ENCODE data around the gene PIK3CD.

The PIK3CD gene

DNA sequence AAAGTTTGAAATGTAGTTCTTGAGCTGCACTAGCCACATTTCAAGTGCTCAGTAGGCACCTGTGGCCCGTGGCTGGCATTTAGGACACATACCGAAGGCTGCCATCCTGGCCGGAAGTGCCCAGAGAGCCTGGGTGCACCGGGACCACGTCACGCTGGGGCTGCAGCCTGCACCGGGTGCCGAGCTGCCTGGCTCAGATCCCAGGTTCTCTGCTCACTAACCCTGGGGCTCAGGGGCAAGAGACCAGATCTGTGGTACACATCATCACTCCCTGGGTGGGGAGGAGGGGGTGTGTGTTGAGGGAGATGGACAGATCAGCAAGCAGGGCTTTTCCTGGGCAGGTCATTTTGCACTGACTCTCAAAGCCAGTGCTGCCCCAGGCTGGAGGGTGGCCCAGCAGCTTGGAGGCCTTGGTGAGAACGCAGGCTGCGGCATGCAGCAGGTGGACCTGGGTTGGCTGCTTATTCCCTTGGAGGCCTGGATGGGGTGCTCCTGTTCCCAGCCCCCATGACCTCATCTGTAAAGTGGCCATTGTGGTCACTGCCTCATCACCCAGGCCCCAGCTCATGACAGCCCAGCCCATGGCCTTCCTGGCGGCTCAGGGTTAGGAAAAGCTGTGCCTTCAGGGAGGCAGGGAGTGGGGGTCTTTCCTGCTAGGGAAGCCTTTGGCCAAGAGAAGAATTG is 39.2 kb upstream of the PIK3CD start:
- no peak overlapping the region for H3K27ac ChIP-seq (ENCODE audit: low read depth, low read length)
- no peaks in the 10 kb centered on the region for H4K20me1 ChIP-seq (ENCODE audit: control insufficient read depth, insufficient read depth, low read depth, low read length)
- no peaks in the 10 kb centered on the region for H3K27me3 ChIP-seq (ENCODE audit: control insufficient read depth, low read length)
- H3K4me2 ChIP-seq (ENCODE audit: low read length), result no peak overlapping the region
- no peaks in the 10 kb centered on the region for H3K79me2 ChIP-seq (ENCODE audit: control insufficient read depth, low read length)
- no peak overlapping the region for H3K4me3 ChIP-seq (ENCODE audit: low read length)
- H3K9me2 ChIP-seq (replicated peaks; ENCODE audit: control insufficient read depth, low read length), result no peaks in the 10 kb centered on the region
- no peaks in the 10 kb centered on the region for H3K4me1 ChIP-seq (ENCODE audit: control insufficient read depth, low read length)
- no peak for TF ChIP-seq EZH2phosphoT487 (IDR thresholded peaks at IDR 0.05; ENCODE audit: borderline replicate concordance, low read length)
- TF ChIP-seq, protein P1, sequence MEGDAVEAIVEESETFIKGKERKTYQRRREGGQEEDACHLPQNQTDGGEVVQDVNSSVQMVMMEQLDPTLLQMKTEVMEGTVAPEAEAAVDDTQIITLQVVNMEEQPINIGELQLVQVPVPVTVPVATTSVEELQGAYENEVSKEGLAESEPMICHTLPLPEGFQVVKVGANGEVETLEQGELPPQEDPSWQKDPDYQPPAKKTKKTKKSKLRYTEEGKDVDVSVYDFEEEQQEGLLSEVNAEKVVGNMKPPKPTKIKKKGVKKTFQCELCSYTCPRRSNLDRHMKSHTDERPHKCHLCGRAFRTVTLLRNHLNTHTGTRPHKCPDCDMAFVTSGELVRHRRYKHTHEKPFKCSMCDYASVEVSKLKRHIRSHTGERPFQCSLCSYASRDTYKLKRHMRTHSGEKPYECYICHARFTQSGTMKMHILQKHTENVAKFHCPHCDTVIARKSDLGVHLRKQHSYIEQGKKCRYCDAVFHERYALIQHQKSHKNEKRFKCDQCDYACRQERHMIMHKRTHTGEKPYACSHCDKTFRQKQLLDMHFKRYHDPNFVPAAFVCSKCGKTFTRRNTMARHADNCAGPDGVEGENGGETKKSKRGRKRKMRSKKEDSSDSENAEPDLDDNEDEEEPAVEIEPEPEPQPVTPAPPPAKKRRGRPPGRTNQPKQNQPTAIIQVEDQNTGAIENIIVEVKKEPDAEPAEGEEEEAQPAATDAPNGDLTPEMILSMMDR (IDR thresholded peaks at IDR 0.05; ENCODE audit: low read depth, low read length, poor library complexity, severe bottlenecking), result no peak
- H3F3A ChIP-seq (ENCODE audit: control insufficient read depth, insufficient read depth), result no peaks in the 10 kb centered on the region
- H3K9me3 ChIP-seq (ENCODE audit: control insufficient read depth, insufficient read depth, low read length), result no peaks in the 10 kb centered on the region
- H3K36me3 ChIP-seq (ENCODE audit: control insufficient read depth, low read length), result peaks cover 25% of the 10 kb centered on the region

DNA sequence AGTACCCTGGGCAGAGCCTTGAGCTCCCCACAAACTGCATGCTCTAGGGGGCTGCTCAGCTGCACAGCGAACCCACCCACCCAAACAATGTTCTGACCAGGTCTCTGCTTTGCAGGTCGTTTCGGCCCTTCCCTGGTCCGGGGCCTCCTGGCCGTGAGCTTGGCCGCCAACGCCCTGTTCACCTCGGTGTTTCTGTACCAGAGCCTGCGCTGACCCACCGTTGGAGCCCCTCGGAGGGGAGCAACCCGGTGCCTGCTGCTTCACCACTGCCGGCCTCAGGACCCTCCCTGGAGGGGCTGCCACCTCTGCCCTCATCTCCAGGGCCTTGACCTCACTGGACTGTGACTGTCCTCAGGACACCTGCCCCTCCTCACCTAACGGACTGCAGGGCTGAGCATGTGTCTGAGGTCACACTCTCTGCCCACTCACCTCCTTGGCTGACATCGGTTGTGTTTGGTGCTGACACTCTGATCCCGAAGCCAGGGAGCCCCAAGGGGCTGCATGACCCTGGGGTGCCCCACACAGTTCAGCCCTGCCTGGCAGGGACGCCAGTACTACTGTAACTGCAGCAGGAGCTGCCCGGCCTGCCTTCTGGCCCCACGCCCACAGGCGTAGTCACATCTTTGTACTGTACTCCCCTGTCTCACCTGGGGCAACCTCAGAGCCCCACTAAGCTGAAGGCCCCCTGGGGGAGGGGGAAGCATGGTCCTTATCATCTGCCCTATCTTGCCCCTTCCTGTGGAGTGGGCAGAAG is 38.5 kb upstream of the PIK3CD start:
- H3F3A ChIP-seq (ENCODE audit: control insufficient read depth, insufficient read depth), result no peaks in the 10 kb centered on the region
- no peaks in the 10 kb centered on the region for H4K20me1 ChIP-seq (ENCODE audit: control insufficient read depth, insufficient read depth, low read depth, low read length)
- TF ChIP-seq EZH2phosphoT487 (IDR thresholded peaks at IDR 0.05; ENCODE audit: borderline replicate concordance, low read length), result no peak
- TF ChIP-seq, protein P1 (IDR thresholded peaks at IDR 0.05; ENCODE audit: low read depth, low read length, poor library complexity, severe bottlenecking), result no peak
- H3K27me3 ChIP-seq (ENCODE audit: control insufficient read depth, low read length), result no peaks in the 10 kb centered on the region
- no peaks in the 10 kb centered on the region for H3K9me2 ChIP-seq (replicated peaks; ENCODE audit: control insufficient read depth, low read length)
- peaks cover 25% of the 10 kb centered on the region for H3K36me3 ChIP-seq (ENCODE audit: control insufficient read depth, low read length)
- no peak overlapping the region for H3K4me3 ChIP-seq (ENCODE audit: low read length)
- no peaks in the 10 kb centered on the region for H3K4me1 ChIP-seq (ENCODE audit: control insufficient read depth, low read length)
- H3K27ac ChIP-seq (ENCODE audit: low read depth, low read length), result no peak overlapping the region
- no peak overlapping the region for H3K4me2 ChIP-seq (ENCODE audit: low read length)
- H3K9me3 ChIP-seq (ENCODE audit: control insufficient read depth, insufficient read depth, low read length), result no peaks in the 10 kb centered on the region
- no peaks in the 10 kb centered on the region for H3K79me2 ChIP-seq (ENCODE audit: control insufficient read depth, low read length)

DNA sequence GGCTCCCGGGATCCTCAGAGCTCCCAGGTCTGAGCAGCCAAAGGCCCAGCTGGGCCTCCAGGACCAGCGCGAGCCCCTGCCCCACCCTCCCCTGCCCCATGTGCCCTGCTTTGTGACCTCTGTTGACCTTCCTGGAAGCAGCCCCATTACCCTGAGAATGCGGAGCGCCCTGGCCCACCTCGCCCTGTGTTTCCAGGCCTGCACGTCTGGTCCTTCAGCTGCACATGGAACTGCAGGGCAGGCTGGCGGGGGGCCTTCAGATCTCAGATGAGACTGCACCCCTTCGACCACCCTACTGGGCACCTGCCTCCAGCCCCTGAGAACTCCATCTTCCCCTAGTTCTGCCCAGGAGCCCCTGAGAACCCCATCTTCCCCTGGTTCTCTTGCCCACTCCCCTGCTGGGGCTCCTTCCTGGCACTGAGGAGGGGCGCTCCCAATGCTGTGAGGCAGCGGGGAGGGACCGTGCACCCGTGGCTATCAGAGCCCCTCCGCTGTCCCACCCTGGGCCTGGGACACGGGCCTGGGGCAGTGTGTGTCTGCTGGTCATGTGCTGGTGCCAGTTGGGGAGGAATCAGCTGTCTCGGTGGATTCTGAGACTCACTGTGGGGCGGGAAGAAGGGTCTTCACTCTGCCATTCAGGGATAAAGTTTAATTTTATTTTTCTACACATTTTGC is 37.8 kb upstream of the PIK3CD start:
- H3F3A ChIP-seq (ENCODE audit: control insufficient read depth, insufficient read depth), result no peaks in the 10 kb centered on the region
- no peaks in the 10 kb centered on the region for H3K27me3 ChIP-seq (ENCODE audit: control insufficient read depth, low read length)
- no peaks in the 10 kb centered on the region for H3K9me3 ChIP-seq (ENCODE audit: control insufficient read depth, insufficient read depth, low read length)
- H3K4me3 ChIP-seq (ENCODE audit: low read length), result no peak overlapping the region
- no peak overlapping the region for H3K4me2 ChIP-seq (ENCODE audit: low read length)
- no peaks in the 10 kb centered on the region for H4K20me1 ChIP-seq (ENCODE audit: control insufficient read depth, insufficient read depth, low read depth, low read length)
- no peak for TF ChIP-seq EZH2phosphoT487 (IDR thresholded peaks at IDR 0.05; ENCODE audit: borderline replicate concordance, low read length)
- TF ChIP-seq, protein P1 (IDR thresholded peaks at IDR 0.05; ENCODE audit: low read depth, low read length, poor library complexity, severe bottlenecking), result no peak
- H3K79me2 ChIP-seq (ENCODE audit: control insufficient read depth, low read length), result no peaks in the 10 kb centered on the region
- no peaks in the 10 kb centered on the region for H3K9me2 ChIP-seq (replicated peaks; ENCODE audit: control insufficient read depth, low read length)
- H3K27ac ChIP-seq (ENCODE audit: low read depth, low read length), result no peak overlapping the region
- H3K36me3 ChIP-seq (ENCODE audit: control insufficient read depth, low read length), result peaks cover 22% of the 10 kb centered on the region
- no peaks in the 10 kb centered on the region for H3K4me1 ChIP-seq (ENCODE audit: control insufficient read depth, low read length)
